ENCODE measurements around the gene NXNL2.

DNA sequence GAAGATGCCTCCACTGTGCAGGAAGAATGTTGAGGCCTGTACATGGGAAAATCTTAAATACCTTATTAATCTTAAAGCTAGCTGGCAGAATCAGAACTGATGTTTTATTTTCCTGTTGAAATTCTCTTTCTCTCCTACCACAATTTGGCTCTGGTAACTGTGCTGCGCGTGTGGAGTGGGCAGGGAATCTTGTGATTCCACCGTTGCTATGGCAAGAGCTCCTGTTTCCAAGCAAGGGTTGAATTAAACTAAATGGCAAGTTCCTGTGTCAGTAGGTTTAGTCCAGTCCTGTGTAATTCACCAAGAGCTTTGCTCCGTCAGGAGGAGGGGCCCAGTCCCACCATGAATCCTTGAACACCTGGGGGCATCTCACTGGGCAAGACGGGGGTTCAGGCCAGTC, 36.4 kb downstream of the NXNL2 start:
- TF ChIP-seq CTCF (IDR thresholded peaks at IDR 0.05) = no peak
- no peak for TF ChIP-seq POLR2A (IDR thresholded peaks at IDR 0.05)

All from body of pancreas (tissue), 4 donors.